Ramos (cell line): ENCODE data around the gene CMIP.

Experiments used
- in situ Hi-C: fragments of 300-500 bp; cut with MboI; formaldehyde crosslinking; loops from one replicate; pipeline ENCODE4 v1.14.3; 2022; ENCODE audit warnings: low sequenced_read_pairs; ENCODE audit not compliant: unreplicated experiment

The CMIP gene

DNA sequence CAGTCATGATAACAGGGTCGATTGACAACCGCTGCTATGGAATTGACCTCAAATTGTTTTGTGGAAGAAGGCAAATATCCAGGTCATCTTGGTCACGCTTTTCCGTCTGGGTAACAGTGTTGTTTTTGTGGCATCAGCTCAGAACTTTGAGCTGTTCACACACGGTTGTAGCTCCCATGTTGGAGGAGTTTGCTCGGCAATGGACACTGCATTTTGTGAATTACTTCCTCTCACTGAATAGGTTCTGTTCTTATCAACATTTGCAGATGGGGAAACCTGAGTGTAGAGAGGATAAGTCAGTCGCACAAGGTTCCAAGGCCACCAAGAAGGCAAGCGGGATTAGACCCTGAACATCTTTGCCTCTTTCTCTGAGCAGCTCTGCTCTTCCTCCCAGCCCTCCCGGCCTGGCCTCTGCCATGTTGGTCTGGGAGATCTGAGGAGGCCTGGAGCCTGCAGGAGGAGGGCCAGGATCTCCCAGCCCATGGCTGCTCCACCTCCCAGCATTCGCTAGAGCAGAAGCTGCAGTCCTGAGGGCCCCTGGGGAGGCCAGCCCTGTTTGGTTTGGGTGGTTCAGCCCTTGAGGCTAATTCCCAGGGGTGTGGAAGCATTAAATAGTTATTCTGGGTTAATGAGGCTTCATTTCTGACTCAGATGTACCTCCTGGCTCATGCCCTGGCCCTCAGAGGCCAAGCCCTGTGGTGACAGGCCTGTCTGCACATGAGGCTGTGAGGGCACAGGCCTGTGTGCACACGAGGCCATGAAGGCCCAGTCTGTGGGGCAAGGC, 180.3 kb downstream of the CMIP start:
- in situ Hi-C loops: loop anchor here (10.0 kb wide), 1 partner anchor 220 kb away; no protein-coding TSS in a partner anchor

GRCh38 chr16:81625544-81626153, 181.0 kb downstream of the CMIP start:
- in situ Hi-C loops: loop anchor here (10.0 kb wide), 1 partner anchor 221 kb away; no protein-coding TSS in a partner anchor

GRCh38 chr16:81626181-81626674, 181.6 kb downstream of the CMIP start:
- in situ Hi-C loops: loop anchor here (10.0 kb wide), 1 partner anchor 221 kb away; no protein-coding TSS in a partner anchor

DNA sequence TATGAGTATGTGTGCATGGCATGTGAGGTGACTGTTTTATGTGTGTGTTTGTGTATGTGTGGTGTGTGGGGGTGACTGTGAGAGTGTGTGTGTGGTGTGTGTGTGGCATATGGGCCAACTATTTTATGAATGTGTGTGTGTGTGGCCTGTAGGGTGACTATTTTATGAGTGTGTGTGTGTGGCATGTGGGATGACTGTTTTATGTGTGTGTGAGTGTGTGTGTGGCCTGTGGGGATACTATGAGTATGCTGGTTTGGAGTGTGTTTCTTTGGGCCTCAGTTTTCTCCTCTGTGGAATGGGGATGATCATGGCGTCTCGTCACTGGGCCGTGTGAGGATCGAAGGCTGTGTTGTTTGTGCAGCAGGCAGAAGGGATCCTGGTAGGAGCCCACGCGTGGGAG, 182.4 kb downstream of the CMIP start:
- in situ Hi-C loops: loop anchor here (10.0 kb wide), 1 partner anchor 222 kb away; no protein-coding TSS in a partner anchor

- in situ Hi-C loops: loop anchor here (10.0 kb wide), 1 partner anchor 223 kb away; no protein-coding TSS in a partner anchor
Observed at GRCh38 chr16:81627729-81628244, 183.2 kb downstream of the CMIP start.

DNA sequence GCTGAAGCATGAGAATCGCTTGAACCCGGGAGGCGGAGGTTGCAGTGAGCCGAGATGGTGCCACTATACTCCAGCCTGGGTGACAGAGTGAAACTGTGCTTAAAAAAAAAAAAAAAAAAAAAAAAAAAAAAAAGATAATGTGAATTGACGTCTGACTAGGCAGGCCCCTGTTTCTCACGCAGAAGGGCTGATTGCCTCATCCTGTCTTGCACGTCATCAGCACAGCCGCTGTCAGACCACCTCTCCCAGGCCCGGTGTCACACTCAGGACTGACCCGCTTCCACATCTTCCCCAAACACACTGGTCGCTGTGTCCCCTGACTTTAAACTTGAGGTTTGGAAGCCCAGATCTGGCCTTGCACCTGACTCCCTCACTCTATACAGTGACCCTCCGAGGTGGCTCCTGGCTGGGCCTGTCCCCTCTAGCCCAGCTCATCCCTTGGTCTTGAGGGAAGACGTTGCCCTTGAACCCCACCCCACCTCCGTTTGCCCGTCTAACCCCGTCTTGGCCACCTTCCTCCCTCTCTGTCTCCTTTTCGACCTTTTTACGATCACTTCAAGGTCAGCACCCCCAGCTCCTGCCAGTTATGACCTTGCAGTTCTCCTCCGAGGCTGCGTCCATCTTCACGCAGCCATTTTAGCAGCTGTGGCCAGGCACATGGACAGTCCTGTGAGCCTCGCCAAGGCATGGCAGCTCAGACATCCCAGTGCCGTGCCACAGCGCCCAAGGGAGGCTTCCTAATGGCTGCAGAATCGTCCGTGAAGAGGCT, 184.6 kb downstream of the CMIP start:
- in situ Hi-C loops: loop anchor here (10.0 kb wide), 1 partner anchor 224 kb away; no protein-coding TSS in a partner anchor

DNA sequence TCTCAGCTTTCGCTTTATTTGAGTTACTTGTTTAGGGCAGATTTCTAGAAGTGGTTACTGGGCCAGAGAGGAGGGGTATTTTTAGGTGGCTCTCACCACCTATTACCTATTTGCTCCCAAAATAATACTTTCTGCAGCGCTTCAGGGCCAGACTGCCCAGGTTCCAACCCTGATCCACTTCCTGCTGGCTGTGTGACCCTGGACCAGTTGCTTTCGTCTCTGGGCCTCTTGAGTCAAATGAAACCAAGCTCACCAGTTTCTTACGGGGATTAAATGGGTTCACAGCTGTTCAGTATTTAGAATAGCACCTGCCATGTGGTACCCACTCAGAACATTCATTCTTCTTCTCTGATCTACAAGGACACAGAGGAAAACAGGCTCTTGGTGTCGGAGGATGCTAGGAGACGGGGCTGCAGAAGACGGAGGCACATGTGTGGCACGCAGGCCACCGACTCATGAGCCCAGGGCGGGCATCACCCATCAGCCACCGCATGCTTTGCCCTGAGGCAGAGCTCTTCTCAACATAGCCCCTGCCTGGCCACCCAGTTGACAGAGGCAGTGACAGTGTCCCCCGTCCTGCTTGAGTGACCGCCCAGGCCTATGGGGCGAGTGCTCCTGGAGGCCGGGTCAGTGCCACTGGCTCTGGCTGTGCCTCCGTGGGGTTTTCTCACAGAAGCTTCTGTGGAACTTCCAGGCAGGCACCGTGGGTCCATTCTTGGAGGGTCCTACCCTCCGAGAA, 185.5 kb downstream of the CMIP start:
- in situ Hi-C loops: loop anchor here (10.0 kb wide), 1 partner anchor 225 kb away; no protein-coding TSS in a partner anchor

GRCh38 chr16:81630635-81631031, 186.0 kb downstream of the CMIP start:
- in situ Hi-C loops: no loop called here

- in situ Hi-C loops: no loop called here
Observed at GRCh38 chr16:81632392-81633146, 188.0 kb downstream of the CMIP start.

DNA sequence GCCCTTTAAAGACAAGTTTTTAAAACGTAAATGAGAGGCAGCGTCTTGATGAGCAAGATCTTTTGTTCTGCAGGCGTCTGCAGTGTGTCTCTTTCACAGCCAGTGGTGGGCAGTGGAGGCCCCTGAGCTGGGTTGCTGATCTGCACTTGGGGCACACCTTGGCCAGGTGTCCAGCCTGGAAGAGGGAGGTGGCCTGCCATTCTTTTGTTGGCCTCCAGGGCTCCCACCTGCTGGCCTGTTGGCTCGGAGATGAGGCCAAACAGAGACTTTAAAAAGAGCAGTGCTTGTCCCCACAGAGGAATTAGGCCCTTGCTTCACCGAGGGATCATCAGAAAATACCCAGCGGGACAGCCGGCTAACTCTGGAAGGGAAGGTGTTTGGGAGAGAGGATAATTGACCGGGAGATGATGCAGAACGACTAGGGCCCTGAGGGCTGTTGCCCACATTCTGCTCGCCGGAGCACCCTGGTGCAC, 188.6 kb downstream of the CMIP start:
- in situ Hi-C loops: no loop called here

DNA sequence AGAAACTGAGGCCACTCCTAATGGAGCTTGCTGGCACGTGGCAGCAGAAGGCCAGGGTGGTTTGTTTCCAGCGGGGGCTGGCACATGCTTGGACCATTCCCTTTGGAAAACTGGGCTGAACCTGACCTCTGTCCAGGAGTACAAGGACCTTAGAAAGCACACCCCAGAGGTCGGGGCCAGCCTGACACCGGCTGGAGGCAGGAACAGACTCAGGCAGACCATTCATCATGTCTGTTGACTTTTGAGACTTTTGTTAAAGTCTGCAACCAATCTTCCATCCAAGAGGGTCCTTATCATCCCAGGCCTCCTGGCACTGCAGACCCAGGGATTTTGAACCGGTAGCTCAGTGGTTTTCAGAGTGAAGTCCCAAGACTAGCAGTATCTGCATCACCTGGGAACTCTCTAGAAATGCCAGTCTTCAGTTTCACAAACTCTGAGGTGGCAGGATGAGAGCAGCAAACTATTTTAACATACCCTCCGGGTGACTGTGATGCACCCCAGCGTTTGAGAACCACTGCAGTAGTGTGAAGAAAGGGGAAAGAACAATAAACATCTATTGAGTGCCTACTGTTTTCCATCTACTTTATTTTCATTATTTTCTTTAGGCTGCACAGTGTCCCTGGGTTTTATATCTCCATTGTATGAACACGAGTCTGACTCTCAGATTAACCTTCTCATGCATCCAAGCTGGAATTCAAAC, 189.2 kb downstream of the CMIP start:
- in situ Hi-C loops: no loop called here

- in situ Hi-C loops: no loop called here
Observed at GRCh38 chr16:81634380-81635062, 189.9 kb downstream of the CMIP start.

DNA sequence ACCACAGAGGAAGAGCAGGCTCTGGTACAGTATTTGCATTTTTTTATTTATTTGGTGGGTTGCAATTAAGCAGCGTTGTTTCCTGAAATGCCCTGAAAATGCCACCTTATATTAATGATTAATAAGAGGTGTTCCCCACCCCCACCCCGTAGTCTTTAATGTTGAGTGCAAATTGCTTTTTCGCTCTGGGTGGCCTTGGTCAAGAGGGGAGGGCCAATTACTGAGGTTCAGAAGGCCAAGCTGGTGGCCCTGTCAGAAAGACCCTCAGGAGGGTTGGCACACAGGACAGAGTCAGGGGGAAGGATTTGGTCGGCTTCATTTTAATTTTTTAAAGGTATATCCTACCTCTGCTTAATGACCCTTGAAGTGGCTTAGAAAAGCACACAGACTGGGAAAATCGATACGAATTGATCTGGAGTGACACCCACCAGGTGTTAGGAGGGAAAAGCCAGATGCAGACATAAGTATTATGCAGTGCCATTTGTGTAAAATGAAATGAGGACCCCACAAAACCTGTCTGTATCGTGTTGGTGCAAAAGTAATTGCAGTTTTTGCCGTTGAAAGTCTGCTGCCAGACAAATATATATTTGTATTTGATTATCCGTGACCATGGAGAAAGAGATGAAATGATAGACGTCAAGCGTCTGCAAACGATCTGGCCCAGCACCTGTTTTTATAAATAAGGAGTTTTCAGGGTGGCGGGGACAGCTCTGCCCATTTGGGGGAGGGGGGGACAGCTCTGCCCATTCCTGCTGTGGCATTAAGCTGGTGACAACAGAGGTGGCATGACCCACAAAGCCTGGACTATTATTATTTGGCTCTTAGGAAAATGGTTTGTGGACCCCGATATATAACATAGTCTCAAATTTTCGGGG, 190.7 kb downstream of the CMIP start:
- in situ Hi-C loops: no loop called here

DNA sequence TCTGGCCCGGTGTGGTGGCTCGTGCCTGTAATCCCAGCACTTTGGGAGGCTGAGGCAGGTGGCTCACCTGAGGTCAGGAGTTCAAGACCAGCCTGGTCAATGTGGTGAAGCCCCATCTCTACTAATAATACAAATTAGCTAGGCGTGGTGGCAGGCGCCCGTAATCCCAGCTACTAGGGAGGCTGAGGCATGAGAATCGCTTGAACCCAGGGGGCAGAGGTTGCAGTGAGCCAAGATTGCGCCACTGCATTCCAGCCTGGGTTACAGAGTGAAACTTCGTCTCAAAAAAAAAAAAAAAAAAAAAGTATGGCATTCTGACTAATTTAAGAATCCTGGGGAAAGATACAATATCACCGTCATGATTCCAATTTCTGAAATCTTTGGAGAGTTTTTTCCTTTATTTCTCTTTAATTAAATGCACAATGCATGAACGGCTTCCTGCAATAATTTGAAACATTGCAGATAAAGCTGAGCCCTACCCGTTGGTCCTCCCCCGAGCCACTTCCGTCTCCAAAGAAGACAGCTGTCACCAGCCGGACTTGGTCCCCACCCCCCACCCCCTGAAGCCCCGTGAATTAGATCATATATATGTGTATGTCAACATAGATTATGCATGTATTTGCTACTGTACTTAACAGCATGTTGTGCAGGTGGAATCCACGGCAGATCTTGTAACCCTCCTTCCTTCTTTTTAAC, 191.8 kb downstream of the CMIP start:
- in situ Hi-C loops: no loop called here

- in situ Hi-C loops: no loop called here
Observed at GRCh38 chr16:81637336-81638235, 193.0 kb downstream of the CMIP start.
